NCI-H446 treated with DMSO at 0.1 percent for 48 hours (cell line): ENCODE results near the gene SLC5A3.

Experiments
- DNase-seq: peaks from one replicate; lab custom pipeline; 2025; lab: John Stamatoyannopoulos, UW

Gene SLC5A3

GRCh38 chr21:34100790-34101189 lies 27.4 kb downstream of the SLC5A3 start:
- no peak for DNase-seq

- DNase-seq = no peak
These were observed 32.7 kb downstream of the SLC5A3 start for GRCh38 chr21:34105947-34106541.

- DNase-seq = no peak
These were observed 34.2 kb downstream of the SLC5A3 start for GRCh38 chr21:34107606-34108005.

- no peak for DNase-seq
These were observed 35.7 kb downstream of the SLC5A3 start for GRCh38 chr21:34109075-34109474.

GRCh38 chr21:34110594-34111202 lies 37.3 kb downstream of the SLC5A3 start:
- DNase-seq = no peak

GRCh38 chr21:34112316-34113033 lies 39.1 kb downstream of the SLC5A3 start:
- DNase-seq = no peak

GRCh38 chr21:34113842-34114241 lies 40.5 kb downstream of the SLC5A3 start:
- no peak for DNase-seq

GRCh38 chr21:34115160-34115559 lies 41.8 kb downstream of the SLC5A3 start:
- no peak for DNase-seq

GRCh38 chr21:34116569-34116968 lies 43.2 kb downstream of the SLC5A3 start:
- DNase-seq = no peak

- no peak for DNase-seq
These were observed 47.5 kb downstream of the SLC5A3 start for GRCh38 chr21:34120867-34121266.

GRCh38 chr21:34122047-34122446 lies 48.7 kb downstream of the SLC5A3 start:
- no peak for DNase-seq
